GM18909 (cell line): Measurements from ENCODE around the gene TFPT.

Source experiments
- ATAC-seq: cut with Tn5 transposase; IDR thresholded peaks from one replicate; pipeline ENCODE4 v1.9.1; 2021; ENCODE audit warnings: mild to moderate bottlenecking; ENCODE audit not compliant: unreplicated experiment, poor library complexity

Gene TFPT

GRCh38 chr19:54149021-54149812 is 33.8 kb upstream of the TFPT start:
- ATAC-seq: no peak

DNA sequence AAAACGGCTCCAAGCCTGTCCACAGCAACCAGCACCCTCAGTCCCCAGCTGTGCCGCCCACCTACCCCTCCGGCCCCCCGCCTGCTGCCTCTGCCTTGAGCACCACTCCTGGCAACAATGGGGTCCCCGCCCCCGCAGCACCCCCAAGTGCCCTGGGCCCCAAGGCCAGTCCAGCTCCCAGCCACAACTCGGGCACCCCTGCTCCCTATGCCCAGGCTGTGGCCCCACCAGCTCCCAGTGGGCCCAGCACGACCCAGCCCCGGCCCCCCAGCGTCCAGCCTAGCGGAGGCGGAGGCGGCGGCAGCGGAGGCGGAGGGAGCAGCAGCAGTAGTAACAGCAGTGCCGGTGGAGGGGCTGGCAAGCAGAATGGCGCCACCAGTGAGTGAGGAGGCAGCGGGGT is 32.7 kb upstream of the TFPT start:
- ATAC-seq: no peak

- no peak for ATAC-seq
These were observed 32.2 kb upstream of the TFPT start for GRCh38 chr19:54147676-54148075.

DNA sequence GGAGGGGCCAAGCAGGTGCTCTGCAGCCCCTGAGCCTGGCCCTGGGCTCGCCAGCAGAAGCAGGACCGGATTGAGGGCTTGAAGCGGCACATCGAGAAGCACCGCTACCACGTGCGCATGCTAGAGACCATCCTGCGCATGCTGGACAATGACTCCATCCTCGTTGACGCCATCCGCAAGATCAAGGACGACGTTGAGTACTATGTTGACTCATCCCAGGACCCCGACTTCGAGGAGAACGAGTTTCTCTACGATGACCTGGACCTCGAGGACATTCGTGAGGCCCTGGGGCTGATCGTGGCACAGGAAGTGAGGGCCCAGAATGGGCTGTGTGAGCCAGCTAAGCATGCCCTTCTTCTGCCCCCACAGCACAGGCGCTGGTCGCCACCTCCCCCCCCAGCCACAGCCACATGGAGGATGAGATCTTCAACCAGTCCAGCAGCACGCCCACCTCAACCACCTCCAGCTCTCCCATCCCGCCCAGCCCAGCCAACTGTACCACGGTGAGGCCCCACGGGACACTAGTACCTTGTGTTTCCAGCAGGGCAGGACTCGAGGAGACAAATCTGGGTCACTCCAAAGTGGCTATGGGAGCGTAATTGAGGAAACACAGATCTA is 30.2 kb upstream of the TFPT start:
- no peak for ATAC-seq

DNA sequence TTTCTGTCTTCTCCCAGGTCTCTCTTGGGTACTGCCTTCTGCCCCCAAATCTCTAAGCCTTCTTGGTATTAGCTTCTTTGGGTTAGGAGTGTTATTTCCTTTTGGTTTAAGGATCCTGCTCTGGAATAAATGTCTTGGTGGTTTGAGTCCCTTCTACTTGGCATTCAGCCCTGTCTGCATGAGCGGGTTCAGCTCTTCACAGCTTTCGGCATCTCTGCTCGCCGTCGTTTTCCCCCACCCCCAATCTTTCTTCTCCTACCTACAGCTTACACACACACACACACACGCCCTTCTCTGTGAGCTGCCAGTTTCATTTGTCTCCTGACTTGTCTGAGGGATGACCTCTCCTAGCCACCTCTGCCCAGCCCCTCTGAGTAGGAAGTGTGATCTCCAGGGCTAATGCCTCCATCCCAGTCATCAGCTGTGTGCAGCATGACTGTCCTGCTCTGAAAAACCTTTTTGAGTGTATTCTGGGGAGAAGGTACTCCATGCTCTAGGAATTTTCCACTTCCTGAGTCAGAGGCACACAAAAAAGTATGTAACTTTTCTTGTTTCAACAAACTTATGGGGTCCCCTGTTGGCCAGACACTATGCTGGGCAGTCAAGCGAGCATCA is 26.8 kb upstream of the TFPT start:
- no peak for ATAC-seq

DNA sequence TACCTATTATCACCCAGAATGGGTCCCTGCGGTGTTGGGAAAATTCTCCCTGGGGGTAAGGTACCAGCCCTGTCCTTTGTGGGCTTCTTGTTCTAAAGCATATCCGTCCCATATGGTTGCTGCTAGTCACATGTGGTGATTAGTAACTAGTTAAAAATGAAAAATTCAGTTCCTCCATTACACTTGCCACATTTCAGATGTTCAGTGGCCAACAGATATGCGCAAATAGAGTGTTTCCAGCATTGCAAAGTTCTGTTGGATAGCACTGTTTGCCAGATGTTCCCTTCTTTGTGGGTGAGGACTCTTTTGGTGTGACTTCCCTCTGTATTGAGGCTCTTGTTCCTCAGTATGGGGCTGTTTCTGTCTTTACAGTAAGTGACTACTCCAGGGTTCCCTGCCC is 25.9 kb upstream of the TFPT start:
- no peak for ATAC-seq

GRCh38 chr19:54138489-54139256 is 23.2 kb upstream of the TFPT start:
- ATAC-seq: no peak

- no peak for ATAC-seq
These were observed 22.4 kb upstream of the TFPT start, which contains the start of gene CNOT3 for GRCh38 chr19:54137699-54138488. Gene CNOT3 (plus strand): TSS chr19:54137762. CDS start chr19:54142979, 5,217 bp downstream.

DNA sequence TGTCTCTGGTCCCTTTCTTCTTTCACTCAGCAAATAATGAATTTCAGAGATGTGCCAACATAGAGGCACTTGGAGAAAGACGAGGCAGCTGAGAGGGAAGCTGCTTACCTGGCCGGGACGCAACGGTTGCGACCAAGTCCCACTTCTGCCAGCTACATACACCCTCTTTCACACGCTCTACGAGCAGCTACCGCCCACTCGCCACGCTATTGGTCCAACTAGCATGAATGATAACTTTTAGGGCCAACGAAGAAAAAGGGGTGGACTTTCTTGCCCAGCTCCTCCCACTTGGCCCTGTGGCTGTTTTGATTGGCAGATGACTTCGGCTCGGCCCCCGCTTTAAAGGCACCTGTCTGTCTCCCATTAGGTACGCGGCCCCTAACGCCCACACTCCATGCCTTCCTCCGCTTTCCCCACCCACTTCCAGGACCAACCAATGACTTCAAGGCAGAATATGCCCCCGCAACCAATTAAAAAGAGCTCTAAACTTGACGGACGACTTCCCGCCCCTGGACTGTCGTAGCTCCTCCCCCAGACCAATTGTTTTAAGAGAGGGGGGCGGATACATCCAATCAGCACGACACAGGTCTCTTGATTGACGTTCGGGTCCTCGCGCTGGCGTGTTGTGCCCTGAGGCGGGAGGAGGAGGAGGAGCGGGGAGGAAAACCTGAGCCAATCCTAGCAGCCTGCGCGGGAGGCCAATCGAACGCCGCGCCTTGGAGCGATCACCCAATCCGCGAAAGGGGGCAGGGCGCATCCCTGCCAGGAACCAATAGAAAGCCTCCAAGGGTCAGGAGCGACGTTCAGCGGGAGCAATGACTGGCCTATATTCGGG is 21.6 kb upstream of the TFPT start:
- ATAC-seq: peak; percentile 82

DNA sequence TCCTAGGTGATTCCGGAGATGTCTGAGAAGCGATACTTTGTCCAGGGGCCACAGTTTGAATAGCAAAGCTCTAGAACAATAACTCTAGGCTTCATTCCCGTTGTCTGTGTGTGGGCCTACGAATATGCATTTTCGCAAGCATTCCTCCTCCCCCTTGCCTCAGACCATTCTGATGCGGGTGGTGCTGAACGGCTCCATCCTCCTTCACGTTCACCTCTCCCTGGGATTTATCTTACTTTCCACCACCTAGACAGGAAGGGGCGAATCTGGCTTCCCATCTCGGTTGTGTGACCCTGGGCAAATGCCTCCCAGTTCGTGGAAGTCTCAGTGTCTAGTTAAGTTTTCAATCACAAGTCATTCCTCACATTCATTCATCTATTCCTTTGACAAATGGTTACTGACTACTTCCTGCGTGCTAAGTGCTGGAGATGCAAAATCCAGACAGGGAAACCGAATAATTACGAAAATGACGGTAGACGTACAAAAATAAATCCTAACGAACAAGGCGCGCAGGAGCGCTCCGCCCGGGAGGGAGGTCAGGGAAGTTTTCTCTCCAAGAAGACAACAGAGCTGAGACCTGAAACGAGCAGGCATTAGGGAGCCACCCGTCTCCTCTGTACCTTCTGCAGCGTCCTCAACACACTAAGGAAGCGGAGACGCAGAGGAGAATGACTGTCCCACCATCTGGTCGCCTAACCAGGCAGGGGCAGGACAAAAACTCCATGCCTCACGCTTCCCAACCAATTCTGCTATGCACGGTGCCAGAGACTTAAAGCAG is 20.8 kb upstream of the TFPT start:
- ATAC-seq: no peak

DNA sequence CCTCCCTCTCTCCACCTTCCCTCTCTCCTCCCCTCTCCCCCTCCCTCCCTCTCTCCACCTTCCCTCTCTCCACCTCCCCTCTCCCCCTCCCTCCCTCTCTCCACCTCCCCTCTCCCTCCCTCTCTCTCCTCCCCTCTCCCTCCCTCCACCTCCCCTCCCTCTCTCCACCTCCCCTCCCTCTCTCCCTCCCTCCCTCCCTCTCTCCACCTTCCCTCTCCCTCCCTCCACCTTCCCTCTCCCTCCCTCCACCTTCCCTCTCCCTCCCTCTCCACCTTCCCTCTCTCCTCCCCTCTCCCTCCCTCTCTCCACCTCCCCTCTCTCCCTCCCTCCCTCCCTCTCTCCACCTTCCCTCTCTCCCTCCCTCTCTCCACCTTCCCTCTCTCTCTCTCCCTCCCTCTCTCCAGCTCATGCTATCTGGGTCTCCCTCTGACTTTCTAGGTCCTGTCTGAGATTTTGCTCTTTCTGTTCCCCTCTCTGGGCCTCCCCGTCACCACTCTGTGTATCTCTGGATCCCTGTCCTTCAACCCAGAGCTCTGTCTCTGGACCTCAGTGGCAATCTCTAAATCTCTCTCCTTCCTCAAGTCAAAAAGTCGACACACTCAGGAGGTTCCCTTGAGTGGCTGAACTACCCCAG is 18.6 kb upstream of the TFPT start:
- ATAC-seq: no peak

DNA sequence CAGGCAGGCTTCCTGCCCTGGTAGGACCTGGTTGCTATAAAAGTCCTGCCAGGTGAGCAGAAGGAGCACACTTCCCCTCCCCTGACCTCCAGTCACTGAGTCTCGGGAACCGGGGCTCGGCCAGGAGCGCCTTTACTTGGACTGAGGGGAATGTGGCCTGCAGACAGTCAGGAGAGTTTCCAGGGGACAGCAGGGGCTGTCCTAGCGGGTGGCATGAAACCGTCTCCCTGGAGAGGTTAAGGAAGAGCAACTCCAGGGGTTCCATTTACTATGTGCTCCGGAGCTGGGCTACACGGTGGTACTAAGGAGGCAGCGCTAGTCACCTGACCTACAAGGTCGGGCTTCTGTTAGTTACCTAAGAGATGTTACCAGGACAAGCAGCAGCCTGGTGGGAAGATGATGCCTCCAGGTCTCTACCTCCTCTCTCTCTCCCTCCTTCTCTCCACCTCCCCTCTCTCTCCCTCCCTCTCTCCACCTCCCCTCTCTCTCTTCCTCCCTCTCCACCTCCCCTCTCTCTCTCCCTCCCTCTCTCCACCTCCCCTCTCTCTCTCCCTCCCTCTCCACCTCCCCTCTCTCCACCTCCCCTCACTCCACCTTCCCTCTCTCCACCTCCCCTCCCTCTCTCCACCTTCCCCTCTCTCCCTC is 18.0 kb upstream of the TFPT start:
- no peak for ATAC-seq

- ATAC-seq: no peak
These were observed 14.2 kb upstream of the TFPT start for GRCh38 chr19:54129617-54129996.

- ATAC-seq: no peak
These were observed 13.5 kb upstream of the TFPT start for GRCh38 chr19:54128796-54129616.

DNA sequence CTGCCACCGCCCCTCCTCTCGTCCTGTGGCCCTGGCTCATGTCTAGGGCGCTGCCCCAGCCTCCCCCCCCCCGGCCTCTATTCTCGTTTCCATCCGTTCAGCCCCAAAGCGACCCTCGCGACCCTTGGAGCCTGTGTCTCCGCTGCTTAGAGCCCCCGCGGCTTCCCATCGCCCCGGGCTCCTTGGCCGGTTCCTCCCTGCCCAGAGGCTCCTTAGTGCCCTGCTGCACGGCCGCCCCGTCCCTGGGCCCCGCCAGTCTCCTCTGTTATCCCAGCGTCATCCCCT is 12.9 kb upstream of the TFPT start:
- no peak for ATAC-seq

DNA sequence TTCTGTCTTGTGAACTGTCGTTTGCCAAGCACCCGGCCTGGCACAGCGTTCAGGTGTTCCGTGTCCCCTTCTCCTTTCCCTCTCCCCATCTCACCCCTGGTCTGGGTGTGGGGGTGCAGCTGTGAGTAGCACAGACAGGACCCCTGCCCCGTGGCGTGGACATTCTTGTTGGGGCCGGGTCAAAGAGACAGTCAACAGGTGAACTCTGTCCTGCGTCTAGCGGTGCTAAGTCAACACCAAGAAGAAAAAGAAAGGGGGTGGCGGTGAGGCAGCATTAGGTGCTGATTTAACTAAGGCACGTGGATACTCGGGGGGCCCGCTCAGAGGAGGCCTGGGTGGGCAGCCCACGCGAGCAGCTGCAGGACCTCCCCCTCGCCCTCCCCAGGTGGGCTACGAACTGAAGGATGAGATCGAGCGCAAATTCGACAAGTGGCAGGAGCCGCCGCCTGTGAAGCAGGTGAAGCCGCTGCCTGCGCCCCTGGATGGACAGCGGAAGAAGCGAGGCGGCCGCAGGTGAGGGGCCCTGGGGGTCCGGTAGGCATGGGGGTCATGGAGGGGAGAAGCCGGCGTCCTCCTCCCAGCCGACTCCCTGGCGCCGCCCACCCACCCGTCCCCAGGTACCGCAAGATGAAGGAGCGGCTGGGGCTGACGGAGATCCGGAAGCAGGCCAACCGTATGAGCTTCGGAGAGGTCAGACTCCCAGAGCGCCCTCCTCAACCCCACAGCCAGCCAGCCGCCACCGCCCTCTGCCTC is 12.4 kb upstream of the TFPT start:
- ATAC-seq: no peak
